HG02571 (cell line): ENCODE results near the gene TINAGL1.

ENCODE experiments used
- ATAC-seq: cut with Tn5 transposase; IDR thresholded peaks from one replicate; pipeline ENCODE4 v1.9.1; 2021; ENCODE audit warnings: mild to moderate bottlenecking, moderate library complexity; ENCODE audit not compliant: unreplicated experiment

TINAGL1 gene

GRCh38 chr1:31576201-31576669 lies at the start of gene TINAGL1:
Gene TINAGL1 (plus strand): TSS chr1:31576515. CDS start chr1:31577149, 634 bp downstream.
- no peak for ATAC-seq

- ATAC-seq: no peak
Measured at GRCh38 chr1:31529999-31530684, 46.2 kb upstream of the TINAGL1 start.

- ATAC-seq: no peak
Measured at GRCh38 chr1:31531177-31531999, 44.9 kb upstream of the TINAGL1 start.

DNA sequence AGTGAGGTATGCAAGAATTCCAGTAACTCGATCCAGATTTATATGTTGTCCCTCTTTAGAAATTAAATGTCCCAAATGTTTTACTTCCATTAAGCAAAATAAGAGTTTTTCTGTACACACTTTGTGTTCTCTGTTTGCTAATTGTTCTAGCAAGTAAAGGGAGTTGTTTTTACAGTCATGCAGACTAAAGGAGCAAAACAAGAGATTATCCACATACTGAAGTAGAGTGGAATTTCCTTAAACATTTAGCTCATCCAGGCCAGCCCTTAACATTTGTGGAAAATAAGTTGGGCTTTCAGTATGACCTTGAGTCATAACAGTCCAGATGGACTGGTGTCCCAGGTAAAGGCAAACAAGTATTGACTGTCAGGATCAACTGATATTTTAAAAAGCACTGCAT lies 44.1 kb upstream of the TINAGL1 start:
- ATAC-seq: no peak

DNA sequence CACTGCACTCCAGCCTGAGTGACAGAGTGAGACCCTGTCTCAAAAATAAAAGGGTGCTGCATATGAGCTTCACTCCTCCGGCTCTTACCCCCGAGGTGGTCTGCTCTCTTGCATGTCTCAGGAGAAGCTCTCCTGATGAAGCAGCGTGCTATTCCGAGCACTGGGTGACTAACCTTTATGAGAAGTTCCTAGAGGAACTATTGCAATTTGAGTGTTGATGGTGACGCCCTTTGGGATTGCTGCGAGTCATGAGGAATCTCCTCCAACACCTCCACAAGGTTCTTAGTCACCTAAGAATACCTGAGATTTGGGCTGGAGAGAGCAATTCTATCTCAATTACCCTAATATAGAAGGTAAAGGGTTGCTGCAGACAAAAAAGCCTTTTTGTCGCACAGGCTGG lies 40.8 kb upstream of the TINAGL1 start:
- no peak for ATAC-seq

DNA sequence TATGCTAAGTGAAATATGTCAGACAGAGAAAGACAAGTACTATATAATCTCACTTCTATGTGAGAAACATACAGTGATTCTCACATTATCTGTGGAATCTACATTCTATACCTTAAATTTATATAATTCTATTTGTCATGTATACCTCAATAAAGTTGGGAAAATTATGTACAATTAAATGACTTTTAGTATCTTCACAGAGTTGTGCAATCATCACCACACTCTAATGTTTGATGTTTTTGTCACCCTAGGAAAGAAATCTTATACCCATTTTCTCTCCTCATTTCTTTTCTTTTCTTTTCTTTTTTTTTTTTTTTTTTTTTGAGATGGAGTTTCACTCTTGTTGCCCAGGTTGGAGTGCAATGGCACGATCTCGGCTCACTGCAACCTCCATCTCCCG lies 37.0 kb upstream of the TINAGL1 start:
- no peak for ATAC-seq

DNA sequence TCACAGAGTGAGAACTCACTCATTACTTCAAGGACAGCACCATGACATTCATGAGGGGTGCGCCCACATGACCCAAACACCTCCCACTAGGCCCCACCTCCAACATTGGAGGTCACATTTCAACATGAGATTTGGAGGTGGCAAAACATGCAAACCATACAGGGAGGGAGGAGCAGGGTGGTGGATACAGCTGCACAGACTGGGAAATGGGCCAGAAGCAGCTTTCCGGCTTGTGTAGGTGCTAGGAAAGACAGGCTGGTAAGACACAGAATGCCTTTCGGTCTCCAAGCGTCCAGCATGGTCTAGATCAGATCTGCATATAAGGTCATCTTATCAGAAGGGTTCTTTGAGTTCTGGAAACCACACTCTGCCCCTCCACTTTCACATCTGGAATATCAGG lies 35.1 kb upstream of the TINAGL1 start:
- no peak for ATAC-seq

DNA sequence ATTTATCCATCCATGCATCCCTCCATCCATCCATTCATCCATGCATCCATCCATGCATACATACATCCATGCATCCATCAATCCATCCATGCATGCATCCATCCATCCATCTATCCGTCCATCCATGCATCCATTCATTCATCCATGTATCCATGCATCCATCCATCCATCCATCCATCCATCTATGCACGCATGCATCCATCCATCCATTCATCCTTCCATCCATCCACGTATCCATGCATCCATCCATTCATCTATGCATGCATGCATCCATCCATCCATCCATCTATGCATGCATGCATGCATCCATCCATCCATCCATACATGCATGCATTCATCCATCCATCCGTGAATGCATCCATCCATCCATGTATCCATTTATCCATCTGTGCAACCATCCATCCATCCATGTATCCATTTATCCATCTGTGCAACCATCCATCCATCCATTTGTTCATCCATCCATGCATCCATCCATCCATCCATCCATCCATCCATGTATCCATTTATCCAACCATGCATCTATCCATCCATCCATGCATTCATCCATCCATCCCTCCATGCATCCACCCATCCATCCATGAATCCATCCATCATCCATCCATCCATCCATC lies 30.3 kb upstream of the TINAGL1 start:
- ATAC-seq: no peak

DNA sequence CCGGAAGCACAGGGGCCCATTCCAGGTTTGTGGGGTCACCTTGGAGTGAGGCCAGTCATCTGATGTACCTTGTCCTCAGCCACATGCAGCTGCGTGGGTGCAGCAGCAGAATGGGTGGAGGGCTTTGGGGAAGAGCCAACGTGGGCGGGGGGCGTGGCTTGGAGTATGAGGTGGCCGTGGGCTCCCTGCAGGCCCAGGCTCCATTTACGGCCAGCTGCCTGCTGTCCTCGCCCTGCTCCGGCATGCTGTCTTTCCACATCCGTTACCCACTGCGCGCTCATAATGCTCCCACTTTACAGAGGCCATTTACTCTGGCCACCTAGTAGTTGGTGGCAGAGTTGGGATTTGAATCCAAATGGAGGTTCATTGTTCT lies 27.8 kb upstream of the TINAGL1 start:
- ATAC-seq: no peak

DNA sequence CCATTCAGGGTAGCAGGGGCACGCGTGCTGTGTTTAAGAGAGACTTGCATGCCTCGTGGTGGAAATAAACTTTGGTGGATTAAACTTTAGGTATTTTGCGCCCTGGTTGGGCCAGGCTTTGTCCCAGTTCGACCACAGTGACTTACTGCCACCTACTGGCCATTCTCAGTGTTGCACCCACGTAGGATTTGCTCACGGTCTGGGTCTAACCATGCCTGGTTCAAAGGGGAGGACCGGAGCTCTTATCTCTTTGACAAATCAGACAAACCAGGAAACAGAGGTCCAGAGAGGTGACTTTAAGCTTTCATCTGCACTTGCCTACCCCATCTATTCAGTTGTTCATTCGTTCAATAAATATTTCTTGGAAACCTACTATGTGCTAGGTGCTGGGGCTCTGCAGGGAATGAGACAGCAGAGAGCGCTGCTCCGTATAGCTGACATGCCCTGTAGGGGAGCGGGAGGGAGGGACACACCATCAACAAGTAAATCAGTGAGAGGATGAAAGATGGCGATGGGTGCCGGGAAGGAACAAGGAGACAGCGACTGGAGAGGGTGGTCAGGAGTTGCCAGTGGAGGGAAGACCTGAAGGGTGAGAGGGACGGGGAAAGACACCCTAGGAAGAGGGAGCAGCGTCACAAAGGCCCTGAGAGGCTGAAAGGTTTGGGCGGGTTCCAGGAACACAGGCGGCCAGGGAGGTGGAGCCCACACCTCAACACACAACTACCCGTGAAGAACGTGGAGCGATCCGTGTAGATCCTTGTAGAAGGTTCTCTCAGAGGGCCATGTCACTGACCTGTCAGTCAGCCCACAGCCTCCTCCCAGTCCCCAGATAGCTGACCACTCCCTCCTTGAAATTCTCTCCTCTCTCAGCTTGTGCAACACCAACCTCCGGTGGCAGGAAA lies 27.2 kb upstream of the TINAGL1 start:
- ATAC-seq: peak; percentile 82

DNA sequence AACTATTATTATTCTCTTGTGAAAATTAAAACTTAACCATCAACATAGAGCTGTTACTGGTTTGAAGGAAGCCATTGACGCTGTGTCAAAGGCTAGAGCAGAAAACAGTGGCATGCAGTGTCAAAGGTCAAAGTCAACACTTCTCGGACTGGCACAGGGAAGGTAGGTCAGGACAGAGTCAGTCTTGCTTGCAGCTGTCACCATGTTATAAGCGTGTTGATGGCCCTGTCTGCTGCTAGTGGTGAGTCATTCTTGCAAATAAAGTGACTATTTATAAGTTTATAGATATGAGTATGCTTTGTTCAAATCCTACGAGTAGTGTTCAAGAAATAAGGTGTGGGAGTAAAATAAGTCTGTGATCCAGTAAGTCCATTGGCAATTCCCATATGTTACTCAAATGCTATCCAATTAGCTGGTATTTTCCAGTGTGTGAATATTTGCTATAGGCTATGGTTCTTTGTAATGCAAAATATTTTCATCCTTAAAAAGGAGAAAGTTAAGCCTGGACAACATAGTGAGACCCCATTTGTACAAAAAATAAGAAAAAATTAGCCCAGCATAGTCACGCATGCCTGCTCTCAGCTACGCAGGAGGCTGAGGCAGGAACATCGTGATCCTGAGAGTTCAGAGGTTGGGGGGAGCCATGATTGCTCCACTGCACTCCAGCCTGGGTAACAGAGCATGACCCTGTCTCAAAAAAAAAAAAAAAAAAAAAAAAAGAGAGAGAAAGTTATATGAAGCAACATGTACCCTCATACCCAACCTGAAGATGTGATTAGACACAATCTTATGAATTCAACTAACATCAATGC lies 26.3 kb upstream of the TINAGL1 start:
- peak; percentile 28 for ATAC-seq

DNA sequence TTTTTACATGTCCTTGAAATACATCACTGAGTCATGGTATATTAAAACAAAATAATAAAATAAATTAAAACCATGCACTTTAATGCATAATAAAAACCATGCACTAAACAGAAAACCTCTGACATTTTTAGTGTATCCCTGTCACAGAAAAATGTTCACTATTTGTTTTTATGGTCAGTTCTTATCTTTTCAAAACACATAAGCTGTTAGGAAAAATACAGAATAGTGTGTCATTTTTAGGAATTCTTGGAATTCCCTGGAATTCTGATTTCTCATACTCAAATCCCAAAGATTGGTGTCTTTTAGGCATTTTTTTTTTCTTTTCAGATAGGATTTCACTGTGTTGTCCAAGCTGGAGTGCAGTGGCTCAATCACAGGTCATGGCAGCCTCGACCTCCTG lies 25.1 kb upstream of the TINAGL1 start:
- ATAC-seq: no peak

DNA sequence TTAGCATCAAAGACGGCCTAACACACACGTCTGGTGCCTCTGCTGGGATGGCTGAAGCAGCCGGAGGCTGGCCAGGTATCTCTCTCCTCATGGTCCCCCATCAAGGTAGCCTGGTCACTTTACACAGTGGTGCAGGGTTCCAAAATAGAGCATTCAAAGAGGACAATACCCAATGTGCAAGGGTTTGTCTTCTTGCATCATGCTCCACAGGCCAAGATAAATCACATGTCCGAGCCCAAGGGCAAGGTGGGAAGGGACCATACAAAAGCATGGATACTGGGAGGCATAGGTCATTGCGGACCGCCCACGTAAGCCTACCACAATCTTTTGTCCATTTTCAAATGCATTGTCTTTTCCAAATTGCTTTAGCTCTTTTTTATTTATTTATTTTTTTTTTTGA lies 23.8 kb upstream of the TINAGL1 start:
- ATAC-seq: no peak

DNA sequence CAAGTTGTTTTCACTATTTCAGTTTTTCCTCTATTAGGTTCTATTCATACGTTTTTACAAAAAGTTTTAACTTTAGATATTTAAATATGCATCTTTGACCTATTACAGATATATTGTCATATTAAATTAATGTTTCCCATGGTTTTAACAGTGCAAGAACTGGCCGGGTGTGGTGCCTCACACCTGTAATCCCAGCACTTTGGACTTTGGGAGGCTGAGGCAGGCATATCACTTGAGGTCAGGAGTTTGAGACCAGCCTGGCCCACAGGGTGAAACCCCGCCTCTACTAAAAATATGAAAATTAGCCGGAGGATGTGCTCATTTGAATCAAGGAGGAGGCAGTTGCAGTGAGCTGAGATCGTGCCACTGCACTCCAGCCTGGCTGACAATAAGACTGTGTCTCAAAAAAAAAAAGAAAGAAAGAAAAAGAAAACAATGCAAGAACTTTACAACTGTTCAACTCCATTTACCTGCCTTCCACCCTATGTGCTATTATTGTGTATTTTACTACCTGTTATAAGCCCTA lies 19.8 kb upstream of the TINAGL1 start:
- no peak for ATAC-seq

DNA sequence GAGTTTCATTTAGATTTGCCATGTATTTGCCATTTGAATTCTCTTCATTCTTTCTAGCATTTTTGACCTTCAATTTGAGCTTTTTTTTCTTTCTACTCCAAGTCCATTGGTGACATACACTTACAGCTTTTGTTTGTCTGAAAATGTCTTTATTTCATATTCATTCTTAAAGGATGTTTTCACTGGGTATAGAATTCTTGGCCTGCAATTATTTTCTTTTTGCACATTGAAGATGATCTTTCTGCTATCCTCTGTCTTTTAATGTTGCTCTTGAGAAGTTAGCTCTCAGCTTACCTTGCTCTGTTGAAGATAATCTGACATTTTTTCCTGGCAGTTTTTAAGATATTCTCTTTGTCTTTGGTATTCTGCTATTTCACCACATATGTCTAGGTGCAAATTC lies 16.6 kb upstream of the TINAGL1 start:
- no peak for ATAC-seq

GRCh38 chr1:31560394-31560793 lies 15.9 kb upstream of the TINAGL1 start:
- no peak for ATAC-seq

- ATAC-seq: no peak
Measured at GRCh38 chr1:31562707-31563360, 13.5 kb upstream of the TINAGL1 start.

- no peak for ATAC-seq
Measured at GRCh38 chr1:31564606-31564989, 11.7 kb upstream of the TINAGL1 start.

- no peak for ATAC-seq
Measured at GRCh38 chr1:31567956-31568570, 8.3 kb upstream of the TINAGL1 start.
